B cell (primary cell): Measurements from ENCODE around the gene KCNJ11. TPM values are rescaled to one million over a fixed set of nuclear protein-coding genes. Genes with fewer than 3 reads are reported as not detected.

ENCODE experiments used
- ATAC-seq: fragments of 200-7000 bp; cut with Tn5 transposase; one replicate; pipeline ENCODE4 v1.10.0; 2021; ENCODE audit warnings: low read depth, mild to moderate bottlenecking, moderate number of reproducible peaks, moderate library complexity
- CTCF ChIA-PET: fragments of 350-600 bp; sonication (Branson Sonifier 250); formaldehyde crosslinking; loops from one replicate; lab custom pipeline; 2021; ENCODE audit warnings: antibody characterized with exemption, inconsistent platforms; lab: Charles Lee
- POLR2A ChIA-PET: fragments of 350-600 bp; sonication (Branson Sonifier 250); formaldehyde crosslinking; loops from one replicate; lab custom pipeline; 2021; ENCODE audit warnings: antibody characterized with exemption; lab: Charles Lee
- DNase-seq: peaks from one replicate; pipeline ENCODE4 v3.0.0; 2013
- H2AFZ ChIP-seq: 2 replicates; pipeline ENCODE4 v1.6.1; 2012; ENCODE audit warnings: mild to moderate bottlenecking, low read depth, low read length; ENCODE audit not compliant: insufficient read depth, poor library complexity, severe bottlenecking
- H3K27ac ChIP-seq, 2 donors: 1 replicate in 1 of 2; 2 replicates in 1 of 2; pipeline ENCODE4 v1.5.1; 2012 to 2013; ENCODE audit warnings: low read length in 2 of 2, mild to moderate bottlenecking in 2 of 2, moderate library complexity in 1 of 2
- H3K27me3 ChIP-seq, 4 experiments: fragments of 200-600 bp in 1 of 4; sonication (generic) in 1 of 4; replicated peaks in 1 of 4; 1 replicate in 2 of 4; 2 replicates in 2 of 4; pipeline versions ENCODE4 v1.6.1 to v1.7.0; 2013 to 2016; ENCODE audit warnings: low read length in 3 of 4, mild to moderate bottlenecking in 2 of 4, mixed read lengths in 1 of 4, moderate library complexity in 1 of 4; ENCODE audit not compliant: insufficient read depth in 4 of 4, control insufficient read depth in 3 of 4; ENCODE audit errors: control extremely low read depth in 1 of 4
- H3K36me3 ChIP-seq, 2 experiments: replicated peaks in 1 of 2; 1 replicate in 1 of 2; 2 replicates in 1 of 2; pipeline versions ENCODE4 v1.6.1 to v1.7.1; 2013; ENCODE audit warnings: low read length in 1 of 2; ENCODE audit not compliant: insufficient read depth in 2 of 2, control insufficient read depth in 1 of 2; ENCODE audit errors: control extremely low read depth in 1 of 2, extremely low read depth in 1 of 2
- H3K4me1 ChIP-seq, 2 donors: fragments of 200-600 bp in 1 of 2; sonication (generic) in 1 of 2; 1 replicate in 1 of 2; 2 replicates in 1 of 2; pipeline versions ENCODE4 v1.5.1 to v1.6.1; 2013 to 2017; ENCODE audit warnings: low read length in 2 of 2; ENCODE audit not compliant: control insufficient read depth in 2 of 2, insufficient read depth in 2 of 2
- H3K4me2 ChIP-seq: replicated peaks from 2 replicates; pipeline ENCODE3; 2012; ENCODE audit warnings: mild to moderate bottlenecking, low read depth, low read length; ENCODE audit not compliant: poor library complexity, severe bottlenecking
- H3K4me3 ChIP-seq, 5 experiments: fragments of 200-600 bp in 1 of 5; sonication (generic) in 1 of 5; 1 replicate in 3 of 5; 2 replicates in 2 of 5; pipeline versions ENCODE4 v1.5.1 to v1.7.0; 2011 to 2016; ENCODE audit warnings: low read length in 4 of 5, mild to moderate bottlenecking in 4 of 5, low read depth in 2 of 5, control low read depth in 1 of 5, moderate library complexity in 1 of 5; ENCODE audit not compliant: insufficient read depth in 1 of 5; ENCODE audit errors: control extremely low read depth in 1 of 5, extremely low read depth in 1 of 5
- H3K79me2 ChIP-seq: fragments of 200-600 bp; sonication (generic); one replicate; pipeline ENCODE4 v1.6.0; 2016; ENCODE audit warnings: low read length; ENCODE audit not compliant: control insufficient read depth, insufficient read depth
- H3K9ac ChIP-seq: fragments of 200-600 bp; sonication (generic); 2 replicates; pipeline ENCODE4 v1.6.1; 2017; ENCODE audit warnings: mild to moderate bottlenecking, low read length, moderate library complexity
- H3K9me3 ChIP-seq, 3 donors: one replicate each; pipeline versions ENCODE4 v1.6.1 to v1.7.1; 2013; ENCODE audit warnings: low read length in 2 of 3; ENCODE audit not compliant: control insufficient read depth in 2 of 3, insufficient read depth in 1 of 3; ENCODE audit errors: control extremely low read depth in 1 of 3
- H4K20me1 ChIP-seq: 2 replicates; pipeline ENCODE4 v1.6.0; 2012; ENCODE audit warnings: mild to moderate bottlenecking, low read length; ENCODE audit not compliant: insufficient read depth, control insufficient read depth, poor library complexity, severe bottlenecking
- H3K27ac Mint-ChIP-seq: one replicate; pipeline ENCODE4 v1.8.0; 2021; ENCODE audit warnings: mixed read lengths
- H3K27me3 Mint-ChIP-seq: one replicate; pipeline ENCODE4 v1.8.0; 2021; ENCODE audit warnings: mixed read lengths
- H3K4me1 Mint-ChIP-seq: one replicate; pipeline ENCODE4 v1.8.0; 2021; ENCODE audit warnings: mixed read lengths
- H3K4me3 Mint-ChIP-seq: one replicate; pipeline ENCODE4 v1.8.0; 2021; ENCODE audit warnings: mixed read lengths
- H3K9me3 Mint-ChIP-seq: one replicate; pipeline ENCODE4 v1.8.0; 2022; ENCODE audit warnings: mixed read lengths; ENCODE audit not compliant: insufficient read depth
- EZH2 ChIP-seq: IDR thresholded peaks from 2 replicates; pipeline ENCODE4 v1.6.1; 2012; ENCODE audit warnings: borderline replicate concordance, low read depth, mild to moderate bottlenecking, moderate library complexity, low read length; ENCODE audit not compliant: insufficient read depth, poor library complexity, severe bottlenecking
- WGBS: methylation state at CpG from one replicate; pipeline ENCODE4 v1.1.5; 2013; ENCODE audit warnings: missing lambda C conversion rate; ENCODE audit not compliant: insufficient coverage; 5-methylcytosine and 5-hydroxymethylcytosine counted together
- intact Hi-C: fragments of 100-400 bp; cut with micrococcal nuclease; formaldehyde crosslinking; loops from one replicate; pipeline ENCODE4 v1.10.0; 2022
- polyA plus RNA-seq: library from polyadenylated mRNA; depleted of rRNA; stranded (reverse); fragments of >200 nt; gene quantifications from 2 replicates; pipeline ENCODE4 v1.2.3, GENCODE V29; 2012
- total RNA-seq, 2 donors: library from RNA; stranded (reverse); fragments of 120-200 nt in 1 of 2; gene quantifications; 1 replicate in 1 of 2; 2 replicates in 1 of 2; pipeline versions ENCODE4 v1.2.3 to v1.2.4, GENCODE V29; 2013 to 2022
- TF ChIP-seq, protein P1 (sequence below): fragments of 200-600 bp; IDR thresholded peaks from one replicate; pipeline ENCODE4 v1.8.0; 2022; ENCODE audit warnings: antibody characterized with exemption, mild to moderate bottlenecking

KCNJ11 gene
- total and polyA plus RNA-seq, 2 donors (not counting 1 experiment from before 2014, with no cell fraction given) = 1.4 to 2.1 TPM

DNA sequence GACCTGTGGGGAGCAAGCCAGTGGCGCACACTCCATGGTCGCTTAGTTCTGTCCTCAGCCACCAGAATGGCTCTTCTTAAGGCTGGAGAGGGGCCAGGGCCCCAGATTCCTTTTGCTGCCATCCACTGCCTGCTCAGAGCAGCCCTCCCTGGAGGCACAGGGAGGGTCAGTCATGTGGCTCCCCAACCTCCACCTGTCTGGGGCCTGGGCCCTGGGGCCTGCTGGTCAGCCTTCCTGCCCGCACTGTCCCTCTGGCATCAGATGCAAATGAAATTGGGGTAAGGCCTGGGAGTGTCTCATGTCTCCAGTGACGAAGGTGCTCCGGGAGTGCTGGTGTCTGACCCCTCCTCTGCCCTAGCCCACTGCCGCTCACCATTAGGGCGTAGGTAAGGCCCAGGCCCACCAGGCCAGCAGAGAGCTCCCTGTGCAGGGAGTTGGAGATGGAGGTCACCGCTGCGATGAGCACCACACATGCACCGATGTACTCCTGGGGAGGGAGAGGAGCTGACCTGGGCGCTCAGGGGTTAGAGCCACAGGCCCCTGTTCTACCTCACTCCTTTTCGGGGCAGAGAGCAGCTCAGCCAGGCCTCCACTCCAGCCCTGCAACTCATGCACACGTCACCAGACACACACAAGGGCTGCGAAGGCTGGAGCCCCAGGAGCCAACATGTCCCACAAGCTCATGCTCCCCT lies 9.0 kb upstream of the KCNJ11 start:
- DNase-seq = no peak
- Histone ChIP-seq H3K4me1 (peaks cover 13 to 26% of the 10 kb centered on the region in 2 donors), H4K20me1 (no peaks in the 10 kb centered on the region), H2AFZ (no peak overlapping the region), H3K4me3 (no peak overlapping the region), H3K27me3 (no peaks in the 10 kb centered on the region), H3K79me2 (no peaks in the 10 kb centered on the region), H3K4me2 (no peak overlapping the region), H3K36me3 (no peaks in the 10 kb centered on the region), H3K27ac (no peak overlapping the region), H3K9ac (no peak overlapping the region), H3K9me3 (no peaks in the 10 kb centered on the region)
- WGBS = 93% methylated on average over 14 of the region's 14 CpGs
- no peak overlapping the region for H3K4me3 Mint-ChIP-seq
- intact Hi-C loops = no loop called here
- H3K27ac Mint-ChIP-seq = no peak overlapping the region
- POLR2A ChIA-PET = no interaction called here
- H3K9me3 Mint-ChIP-seq = no peaks in the 10 kb centered on the region
- ATAC-seq = no peak
- H3K4me1 Mint-ChIP-seq = peaks cover 15% of the 10 kb centered on the region
- H3K27me3 Mint-ChIP-seq = no peaks in the 10 kb centered on the region
- TF ChIP-seq EZH2 = no peak
- CTCF ChIA-PET = interaction anchor here (1.3 to 2.3 kb wide), 3 partner anchors 9 to 31 kb away, joined by 3 to 12 read pairs (median 4); partner anchors contain the start of gene KCNJ11

DNA sequence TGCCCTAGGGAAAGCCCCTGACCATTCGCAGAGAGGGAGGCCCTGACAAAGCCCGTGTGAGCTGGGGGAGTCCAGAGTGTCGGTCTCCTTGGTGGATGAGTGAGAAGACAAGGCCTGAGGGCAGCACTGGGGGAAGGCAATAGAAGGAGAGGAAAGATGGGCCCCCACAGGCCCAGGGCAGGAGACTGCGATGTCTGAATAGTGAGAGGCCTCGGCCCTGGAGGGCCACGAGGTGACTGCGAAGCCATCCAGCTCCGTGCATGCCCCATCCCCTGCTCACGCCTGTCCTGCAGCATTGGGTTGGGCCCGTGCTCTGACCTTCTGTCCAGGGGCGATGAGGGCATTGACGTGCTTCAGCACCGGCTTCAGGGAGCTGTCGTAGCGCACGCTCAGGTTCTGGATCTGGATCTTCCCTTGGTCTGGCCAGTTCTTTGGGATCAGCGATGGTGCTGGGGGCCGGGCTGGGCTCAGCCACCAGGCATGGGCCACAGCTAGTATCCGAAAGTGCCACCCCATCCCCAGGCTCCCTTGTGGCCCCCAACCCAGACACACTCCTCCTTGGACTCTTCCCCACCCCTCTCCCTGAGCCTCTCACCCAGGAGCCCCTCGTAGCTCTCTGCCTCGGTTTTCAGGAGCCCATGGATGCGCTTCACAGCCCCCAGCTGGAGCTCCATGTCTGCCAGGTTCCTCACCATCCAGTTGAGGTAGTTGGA lies 8.3 kb upstream of the KCNJ11 start:
- no peak overlapping the region for H2AFZ ChIP-seq
- peaks cover 13 to 26% of the 10 kb centered on the region in 2 donors for H3K4me1 ChIP-seq
- H3K4me3 ChIP-seq = no peak overlapping the region
- no peak for ATAC-seq
- Mint-ChIP-seq H3K4me3 (no peak overlapping the region), H3K9me3 (no peaks in the 10 kb centered on the region), H3K27me3 (no peaks in the 10 kb centered on the region), H3K4me1 (peaks cover 15% of the 10 kb centered on the region), H3K27ac (no peak overlapping the region)
- H3K36me3 ChIP-seq = no peaks in the 10 kb centered on the region
- H3K9ac ChIP-seq = no peak overlapping the region
- TF ChIP-seq, protein P1, sequence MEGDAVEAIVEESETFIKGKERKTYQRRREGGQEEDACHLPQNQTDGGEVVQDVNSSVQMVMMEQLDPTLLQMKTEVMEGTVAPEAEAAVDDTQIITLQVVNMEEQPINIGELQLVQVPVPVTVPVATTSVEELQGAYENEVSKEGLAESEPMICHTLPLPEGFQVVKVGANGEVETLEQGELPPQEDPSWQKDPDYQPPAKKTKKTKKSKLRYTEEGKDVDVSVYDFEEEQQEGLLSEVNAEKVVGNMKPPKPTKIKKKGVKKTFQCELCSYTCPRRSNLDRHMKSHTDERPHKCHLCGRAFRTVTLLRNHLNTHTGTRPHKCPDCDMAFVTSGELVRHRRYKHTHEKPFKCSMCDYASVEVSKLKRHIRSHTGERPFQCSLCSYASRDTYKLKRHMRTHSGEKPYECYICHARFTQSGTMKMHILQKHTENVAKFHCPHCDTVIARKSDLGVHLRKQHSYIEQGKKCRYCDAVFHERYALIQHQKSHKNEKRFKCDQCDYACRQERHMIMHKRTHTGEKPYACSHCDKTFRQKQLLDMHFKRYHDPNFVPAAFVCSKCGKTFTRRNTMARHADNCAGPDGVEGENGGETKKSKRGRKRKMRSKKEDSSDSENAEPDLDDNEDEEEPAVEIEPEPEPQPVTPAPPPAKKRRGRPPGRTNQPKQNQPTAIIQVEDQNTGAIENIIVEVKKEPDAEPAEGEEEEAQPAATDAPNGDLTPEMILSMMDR = no peak
- TF ChIP-seq EZH2 = no peak
- no peak overlapping the region for H3K27ac ChIP-seq
- CTCF ChIA-PET = interaction anchor here (2.3 kb wide), 1 partner anchor 13 kb away, joined by 12 read pairs; no protein-coding TSS in a partner anchor
- no peaks in the 10 kb centered on the region for H4K20me1 ChIP-seq
- H3K27me3 ChIP-seq = no peaks in the 10 kb centered on the region
- H3K79me2 ChIP-seq = no peaks in the 10 kb centered on the region
- no peak overlapping the region for H3K4me2 ChIP-seq
- WGBS = 93% methylated on average over 22 of the region's 22 CpGs
- DNase-seq = no peak
- POLR2A ChIA-PET = no interaction called here
- intact Hi-C loops = no loop called here
- no peaks in the 10 kb centered on the region for H3K9me3 ChIP-seq
